Right renal cortex interstitium (tissue), 3 donors: ENCODE measurements around the gene VAT1L. TPM values are rescaled to one million over a fixed set of nuclear protein-coding genes. Genes with fewer than 3 reads are reported as not detected.
"Not testable (repeated sequence)": the region's sequence is repeated elsewhere in the genome, so short reads cannot be mapped to it uniquely, and the experiment has no call there.

Source experiments
- DNase-seq, 3 donors: peaks; one replicate each; pipeline ENCODE4 v3.0.0-alpha.2; 2013; ENCODE audit warnings: low read depth in 3 of 3, low spot score in 2 of 3
- polyA plus RNA-seq, 3 donors: library from polyadenylated mRNA; unstranded; fragments of 120-200 nt; gene quantifications; one replicate each; pipeline ENCODE4 v1.2.1, GENCODE V29; 2013; ENCODE audit not compliant: insufficient read length in 3 of 3

VAT1L gene
- polyA plus RNA-seq, 3 donors = 4.6 to 5.2 (median 4.8) TPM

DNA sequence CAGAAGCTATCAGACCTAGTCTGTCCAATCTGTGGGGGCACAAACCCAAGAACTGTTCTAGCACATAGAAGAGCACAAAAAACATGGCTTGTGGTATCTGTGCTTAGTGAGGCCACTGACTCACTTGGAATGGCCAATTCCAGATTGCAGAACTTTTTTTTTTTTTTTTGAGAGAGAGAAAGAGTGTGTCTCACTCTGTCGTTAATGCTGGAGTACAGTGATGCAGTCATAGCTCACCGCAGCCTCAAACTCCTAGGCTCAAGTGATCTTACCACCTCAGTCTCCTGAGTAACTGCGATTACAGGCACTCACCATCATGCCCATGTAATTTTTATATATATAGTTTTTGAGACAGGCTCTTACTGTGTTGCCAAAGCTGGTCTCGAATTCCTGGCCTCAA is 156.8 kb downstream of the VAT1L start:
- DNase-seq = no peak

DNA sequence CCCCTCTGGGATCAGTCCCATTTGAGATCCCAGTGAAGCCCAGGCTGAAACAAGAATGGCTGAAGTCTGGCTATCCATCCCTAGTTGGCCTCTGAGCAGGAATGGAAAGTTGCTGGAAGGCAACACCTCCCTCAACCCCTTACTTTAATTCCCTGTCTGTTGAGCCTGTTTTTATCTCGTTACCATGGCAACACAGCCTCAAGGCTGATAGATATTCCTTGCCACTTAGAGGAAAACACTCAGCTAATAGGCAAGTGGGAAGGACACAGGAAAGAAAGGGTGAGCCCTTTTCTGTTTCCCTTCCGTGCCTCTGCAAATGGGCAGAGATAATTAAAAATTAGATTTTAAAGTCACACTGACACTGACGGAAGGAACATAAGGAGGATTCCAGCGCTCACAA is 158.5 kb downstream of the VAT1L start:
- no peak for DNase-seq

GRCh38 chr16:77947590-77947989 is 159.2 kb downstream of the VAT1L start:
- DNase-seq = not testable (repeated sequence)

- DNase-seq = no peak
Observed at GRCh38 chr16:77948835-77949234, 160.5 kb downstream of the VAT1L start.

DNA sequence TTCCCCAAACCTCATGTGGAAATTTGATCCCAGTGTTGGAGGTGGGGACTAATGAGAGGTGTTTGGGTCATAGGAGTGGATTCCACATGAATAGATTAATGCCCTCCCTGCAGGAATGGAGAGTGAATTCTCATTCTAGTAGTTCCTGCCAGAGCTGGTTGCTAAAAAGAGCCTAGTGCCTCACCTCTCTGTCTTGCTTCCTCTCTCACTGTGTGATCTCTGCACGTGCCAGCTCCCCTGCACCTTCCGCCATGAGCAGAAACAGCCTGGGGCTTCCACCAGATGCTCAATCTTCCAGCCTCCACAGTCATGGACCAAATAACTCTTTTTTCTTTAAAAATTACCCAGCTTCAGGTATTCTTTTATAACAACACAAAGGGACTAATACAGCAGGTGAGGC is 161.1 kb downstream of the VAT1L start:
- no peak for DNase-seq

DNA sequence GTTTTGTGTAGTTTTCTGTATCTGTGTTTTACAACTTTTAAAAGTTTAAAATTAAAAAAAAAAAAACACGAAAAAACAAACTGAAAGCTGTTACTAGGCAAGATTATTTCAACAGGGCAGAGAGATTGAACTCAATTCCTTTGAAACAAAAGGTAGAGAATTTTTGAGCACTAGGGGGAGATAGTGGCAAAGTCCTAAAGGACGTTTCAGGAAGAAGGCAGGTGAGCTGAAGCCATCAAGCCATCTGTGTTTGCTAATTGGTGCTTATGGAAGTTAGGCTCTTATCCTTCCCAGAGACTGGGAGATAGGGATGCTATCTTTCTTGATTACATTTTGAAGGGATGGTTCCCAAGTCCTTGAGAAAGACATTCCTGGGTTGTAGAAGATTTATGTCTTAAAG is 163.4 kb downstream of the VAT1L start:
- DNase-seq = no peak

- no peak for DNase-seq
Observed at GRCh38 chr16:77955127-77955526, 166.8 kb downstream of the VAT1L start.

- DNase-seq = no peak
Observed at GRCh38 chr16:77956231-77956630, 167.9 kb downstream of the VAT1L start.

DNA sequence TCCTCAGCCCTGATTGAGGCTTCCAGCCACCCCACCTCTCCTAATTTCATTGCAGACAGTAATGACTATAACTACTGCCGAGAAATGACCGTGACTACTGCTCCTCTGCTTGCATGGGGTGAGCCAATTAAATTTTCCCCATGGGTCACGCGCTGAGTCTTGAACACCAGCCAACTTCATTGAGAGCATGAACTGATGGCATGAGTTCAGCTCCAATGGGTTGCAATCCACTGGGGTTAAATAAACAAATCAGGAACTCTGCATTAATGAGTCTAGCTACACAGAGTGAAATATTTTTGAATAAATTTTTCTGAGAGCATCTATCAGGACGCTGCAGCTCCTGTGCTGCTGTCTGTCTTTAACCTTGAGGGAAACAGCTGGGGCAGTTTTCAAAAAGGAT is 172.4 kb downstream of the VAT1L start:
- no peak for DNase-seq

DNA sequence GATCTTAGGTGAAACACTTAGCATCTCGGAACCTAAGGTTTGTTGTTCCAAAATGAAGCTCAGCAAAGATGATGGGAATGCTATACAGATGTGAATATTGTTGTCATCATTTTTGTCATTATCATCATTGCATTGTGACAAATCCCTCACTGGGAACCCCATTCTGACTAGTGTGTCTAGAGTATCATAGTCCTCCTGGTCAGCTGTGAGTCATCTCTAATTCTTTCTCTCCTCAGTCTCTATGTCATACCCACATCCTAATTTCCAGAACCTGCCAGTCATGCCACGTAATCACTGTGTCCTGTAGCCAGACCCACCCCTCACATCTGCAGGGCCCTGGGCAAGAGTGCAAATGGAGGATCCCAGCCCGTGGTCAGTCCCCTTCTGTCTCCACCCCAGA is 173.4 kb downstream of the VAT1L start:
- no peak for DNase-seq

DNA sequence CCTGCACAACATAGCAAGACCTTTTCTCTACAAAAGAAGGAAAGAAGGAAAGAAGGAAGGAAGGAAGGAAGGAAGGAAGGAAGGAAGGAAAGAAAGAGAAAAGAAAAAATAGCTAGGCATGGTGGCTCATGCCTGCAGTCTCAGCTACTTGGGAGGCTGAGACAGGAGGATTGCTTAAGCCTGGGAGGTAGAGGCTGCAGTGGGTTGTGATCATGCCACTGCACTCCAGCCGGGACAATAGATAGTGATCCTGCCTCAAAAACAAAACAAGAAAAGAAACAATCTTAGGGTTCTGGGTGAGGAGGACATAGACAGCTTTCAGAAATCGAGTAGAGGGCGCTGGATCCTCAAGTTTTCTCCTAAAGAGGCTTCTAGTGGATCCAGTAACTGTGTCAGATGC is 174.3 kb downstream of the VAT1L start:
- DNase-seq = no peak

DNA sequence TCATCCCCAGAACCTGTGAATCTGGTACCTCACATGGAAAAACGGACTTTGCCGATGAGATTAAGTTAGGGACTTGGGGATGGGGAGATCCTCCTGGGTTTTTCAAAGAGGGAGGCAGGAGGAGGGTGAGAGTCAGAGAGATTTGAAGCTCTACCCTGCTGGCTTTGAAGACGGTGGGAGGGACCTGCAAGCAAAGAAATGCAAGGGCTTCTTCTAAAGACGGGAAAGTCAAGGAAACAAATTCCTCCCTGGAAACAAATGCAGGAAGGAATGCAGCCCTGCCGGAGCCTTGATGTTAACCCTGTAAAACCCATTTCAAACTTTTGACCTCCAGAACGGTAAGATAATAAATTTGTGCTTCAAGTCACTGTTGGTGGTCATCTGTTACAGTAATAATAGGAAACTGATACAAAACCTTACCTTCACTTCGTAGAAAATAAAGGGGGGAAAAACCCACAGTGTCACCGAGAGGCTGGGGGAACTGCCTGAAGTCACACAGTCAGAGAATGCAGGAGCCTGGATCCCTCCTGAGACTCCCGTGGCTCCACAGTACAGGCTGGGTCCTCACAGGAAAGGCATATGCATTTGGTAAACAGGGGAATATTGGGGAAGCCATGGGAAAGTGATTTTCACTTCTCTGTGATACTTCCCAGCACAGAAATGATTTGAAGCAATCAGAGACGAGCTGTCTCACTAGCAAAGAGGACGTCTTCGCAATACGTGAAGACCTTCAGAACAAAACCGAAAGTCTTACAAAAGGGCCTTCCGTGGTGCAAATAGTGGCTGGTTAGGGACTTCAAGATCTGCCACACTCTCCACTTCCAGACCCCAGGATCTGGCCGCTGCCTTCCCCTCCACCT is 175.1 kb downstream of the VAT1L start:
- DNase-seq = no peak

DNA sequence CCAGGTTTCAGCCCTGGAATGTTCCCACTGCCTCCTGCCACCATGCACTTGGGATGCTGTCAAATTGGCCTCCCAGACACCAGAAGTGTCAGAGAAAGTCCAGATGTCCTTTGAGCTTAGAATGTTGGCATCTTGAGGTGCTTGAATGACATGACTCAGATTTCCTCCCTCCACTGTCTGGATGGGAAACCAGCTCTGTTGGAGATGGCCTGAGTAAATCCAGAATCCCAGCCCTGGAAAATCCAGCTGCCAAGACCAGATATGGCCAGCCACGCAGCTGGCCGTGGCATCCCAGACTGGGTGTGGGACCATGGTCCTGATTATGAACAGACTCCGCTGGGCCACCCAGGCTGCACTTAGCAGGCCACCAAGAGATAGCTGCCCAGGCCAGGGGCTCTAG is 177.0 kb downstream of the VAT1L start:
- DNase-seq = no peak

DNA sequence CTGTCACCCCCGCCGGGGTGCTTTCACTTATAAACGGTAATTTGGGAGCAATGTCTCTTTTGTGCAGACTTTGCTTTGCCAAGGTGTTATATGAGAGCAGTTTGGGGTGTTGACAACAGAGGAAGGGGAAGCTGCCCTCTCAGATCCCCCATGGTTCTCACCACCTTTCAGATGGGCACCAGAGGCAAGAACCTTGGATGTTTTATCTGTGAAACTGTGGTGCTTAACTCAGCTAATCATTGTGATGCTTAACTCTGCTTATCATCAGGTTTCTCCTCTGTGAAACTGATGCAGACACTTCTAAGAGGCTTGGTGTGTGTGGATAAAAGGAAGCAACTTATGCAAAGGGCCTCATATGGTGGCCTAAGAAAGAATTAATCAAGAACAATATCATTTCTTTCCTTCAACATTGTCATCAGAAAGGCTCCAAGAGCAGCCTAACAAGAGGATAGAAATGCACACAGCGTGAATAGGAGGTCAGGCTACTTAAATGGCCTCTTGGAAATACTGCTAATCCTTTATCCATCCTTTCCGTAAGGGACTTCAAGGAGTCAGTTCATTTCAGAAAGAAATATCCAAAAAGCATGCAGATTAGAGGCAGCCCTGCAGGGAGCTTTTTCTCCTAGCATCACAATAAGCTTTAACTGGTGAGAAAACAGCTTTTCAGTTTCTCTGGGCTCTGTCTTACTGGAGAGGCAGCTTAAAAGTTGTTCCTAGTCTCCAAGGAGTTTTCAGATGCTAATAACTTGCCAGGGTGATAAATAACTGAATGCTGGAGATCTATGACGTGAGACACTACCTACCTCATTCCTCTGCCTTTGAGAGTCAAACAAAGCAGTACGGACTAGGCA is 178.9 kb downstream of the VAT1L start:
- no peak for DNase-seq

GRCh38 chr16:77969861-77970260 is 181.5 kb downstream of the VAT1L start:
- no peak for DNase-seq

DNA sequence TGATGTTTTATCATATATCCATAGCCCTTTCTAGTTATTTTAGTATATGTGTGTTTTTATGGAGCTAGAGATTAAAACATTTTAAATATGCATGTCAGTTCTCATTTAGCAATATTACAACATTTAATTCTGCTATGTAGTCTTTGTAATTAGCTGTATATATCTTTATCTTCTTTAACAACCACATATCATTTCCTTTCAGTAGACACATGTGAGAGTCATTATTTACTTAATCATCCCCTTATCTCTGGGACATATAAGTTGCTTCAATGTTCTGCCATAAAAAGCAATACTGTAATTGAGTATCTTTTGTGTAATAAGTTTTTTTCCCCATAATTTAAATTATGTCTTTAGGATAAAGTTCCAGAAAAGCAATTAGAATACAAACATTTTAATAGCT is 182.0 kb downstream of the VAT1L start:
- DNase-seq = no peak

DNA sequence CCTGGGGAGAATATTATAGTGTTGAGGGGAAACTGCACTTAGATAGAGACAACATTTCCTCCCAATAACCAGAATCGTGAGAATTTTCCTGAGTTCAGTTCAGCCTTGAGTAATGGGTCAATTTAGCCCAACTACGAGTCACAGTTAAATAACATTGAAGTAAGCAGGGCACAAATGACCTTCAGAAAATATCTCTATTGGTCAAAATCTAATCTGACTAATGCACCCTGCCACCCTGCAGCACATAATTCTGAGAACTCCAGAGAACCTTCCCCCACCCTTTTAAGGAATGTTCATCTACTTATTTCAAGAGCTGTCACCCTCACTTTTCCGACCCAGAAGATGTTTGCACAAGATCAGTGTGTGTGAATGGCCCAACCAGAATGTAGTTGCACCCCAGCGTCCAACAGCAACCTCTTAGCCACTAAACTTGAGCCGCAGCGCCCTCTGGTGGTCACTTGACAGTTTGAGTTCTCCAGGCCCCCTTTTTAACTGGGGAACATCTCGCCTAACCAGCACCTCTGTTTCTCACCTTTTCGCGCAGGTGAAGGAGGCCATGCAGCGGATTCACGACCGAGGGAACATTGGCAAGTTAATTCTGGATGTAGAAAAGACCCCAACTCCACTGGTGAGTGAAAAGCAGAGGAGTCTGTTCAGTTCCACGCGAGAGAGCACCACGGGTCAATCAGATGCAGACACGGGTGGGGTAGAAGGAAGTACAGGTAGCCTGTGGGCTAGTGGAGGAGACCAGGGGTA is 183.1 kb downstream of the VAT1L start:
- DNase-seq = peak in 2 of 3 donors; percentile 45 to 55

DNA sequence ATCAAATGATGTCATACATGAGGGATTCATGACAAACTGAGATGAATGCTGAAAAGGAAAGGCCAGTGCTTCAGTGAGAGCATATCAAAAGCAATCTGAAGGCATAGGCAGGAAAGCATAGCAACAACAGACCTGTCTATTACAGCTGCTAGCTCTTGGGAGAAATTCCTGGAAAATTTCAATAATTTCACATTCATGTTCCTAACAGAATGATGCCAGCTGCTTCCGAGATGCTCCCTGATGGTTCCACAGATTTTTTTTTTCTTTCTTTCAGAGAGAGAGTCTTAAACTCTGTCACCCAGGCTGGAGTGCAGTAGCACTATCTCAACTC is 183.7 kb downstream of the VAT1L start:
- DNase-seq = no peak

- DNase-seq = no peak
Observed at GRCh38 chr16:77974883-77975282, 186.5 kb downstream of the VAT1L start.

DNA sequence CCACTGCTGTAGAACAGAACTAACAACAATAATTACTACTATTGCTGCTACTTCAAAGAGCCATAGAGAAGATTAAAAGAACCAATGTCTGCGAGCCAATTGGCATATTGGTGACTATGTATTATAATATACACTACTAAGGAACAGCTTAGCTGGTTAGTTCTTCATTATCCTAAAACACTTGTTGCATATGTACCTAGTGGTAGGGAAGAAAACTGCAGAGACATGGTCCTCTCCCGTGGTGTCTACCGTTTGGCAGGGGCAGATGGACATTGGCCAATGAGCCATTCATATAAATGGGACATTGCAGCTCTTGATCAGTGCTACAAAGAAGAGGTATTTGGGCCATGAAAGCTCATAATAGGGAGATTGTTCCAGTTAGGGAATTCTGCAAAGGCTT is 187.6 kb downstream of the VAT1L start:
- DNase-seq = no peak

GRCh38 chr16:77977339-77977738 is 189.0 kb downstream of the VAT1L start:
- DNase-seq = no peak
